Hippocampal formation (tissue), 2 donors: Measurements from ENCODE around the gene HOXD12.

Experiments used
- DNase-seq, 2 donors: peaks; one replicate each; lab custom pipeline; 2025; lab: John Stamatoyannopoulos, UW

Gene HOXD12

GRCh38 chr2:176147800-176148496 is 48.4 kb downstream of the HOXD12 start:
- no peak for DNase-seq

GRCh38 chr2:176148751-176149421 is 49.3 kb downstream of the HOXD12 start:
- no peak for DNase-seq

GRCh38 chr2:176149481-176149938 is 49.9 kb downstream of the HOXD12 start:
- no peak for DNase-seq

GRCh38 chr2:176149939-176150583 is 50.5 kb downstream of the HOXD12 start:
- no peak for DNase-seq

GRCh38 chr2:176150584-176151441 is 51.2 kb downstream of the HOXD12 start:
- DNase-seq, result no peak

- DNase-seq, result no peak
These were observed 52.1 kb downstream of the HOXD12 start, which contains the start of gene HOXD4 for GRCh38 chr2:176151442-176152287. Gene HOXD4, plus strand, starts transcription at chr2:176151550. Its CDS starts 84 bp downstream, at chr2:176151634.
